Measurements from ENCODE around the gene CNOT2. TPM values are rescaled to one million over a fixed set of nuclear protein-coding genes. Genes with fewer than 3 reads are reported as not detected.

The CNOT2 gene
- total and polyA plus RNA-seq, 2 donors (not counting 3 experiments of a cell fraction or from before 2014, with no cell fraction given) = 52.2 to 79.7 TPM

- no peak overlapping the region for H3K9ac ChIP-seq (replicated peaks; ENCODE audit: extremely low read depth, insufficient read depth, low read length)
- CTCF ChIA-PET = interaction anchor here (1.0 to 1.7 kb wide), 3 partner anchors 10 to 587 kb away, joined by 3 to 8 read pairs (median 3); no protein-coding TSS in a partner anchor
- peak overlapping the region; percentile 44 for H3K4me2 ChIP-seq (ENCODE audit: insufficient read depth, low read length)
- FAIRE-seq (peak; percentile 84), DNase-seq (ENCODE audit: low read depth, low spot score) (peak; percentile 36)
- no peak for TF ChIP-seq POLR2A (IDR thresholded peaks at IDR 0.05; ENCODE audit: low read depth, low read length)
- TF ChIP-seq EZH2 (IDR thresholded peaks at IDR 0.05; ENCODE audit: borderline replicate concordance, low read depth, low read length, severe bottlenecking) = peak; percentile 50
- intact Hi-C loops (cut with micrococcal nuclease) (loop anchor here (2.0 to 10.0 kb wide), 5 partner anchors 124 to 466 kb away; partner anchors contain the start of gene CNOT2), dilution Hi-C loops (cut with MboI; ENCODE audit: extremely low pct_ligation_motif_present, low sequenced_read_pairs) (no loop called here)
- BruUV-seq (replicated peaks) = no TSS peak
- H3K9me3 ChIP-seq (replicated peaks; ENCODE audit: control insufficient read depth, insufficient read depth, low read length) = no peaks in the 10 kb centered on the region
- no peaks in the 10 kb centered on the region for H3K79me2 ChIP-seq (ENCODE audit: control insufficient read depth, insufficient read depth, low read length)
- POLR2A ChIA-PET = no interaction called here
- no peaks in the 10 kb centered on the region for H3K9me1 ChIP-seq (replicated peaks; ENCODE audit: control insufficient read depth, extremely low read depth, insufficient read depth, low read length)
- peaks cover 14% of the 10 kb centered on the region for H3K4me1 ChIP-seq (ENCODE audit: control insufficient read depth, extremely low read depth, insufficient read depth, low read length)
- peak overlapping the region; percentile 86 for H2AFZ ChIP-seq (ENCODE audit: low read depth, low read length)
- H3K36me3 ChIP-seq (ENCODE audit: control insufficient read depth in 2 of 2, extremely low read depth in 1 of 2, insufficient read depth in 2 of 2, low read length in 2 of 2) = no peaks in the 10 kb centered on the region
- no peak overlapping the region for H3K27ac ChIP-seq (ENCODE audit: insufficient read depth, low read depth, low read length)
- peaks cover 16 to 33% of the 10 kb centered on the region in 2 experiments for H3K27me3 ChIP-seq (ENCODE audit: control insufficient read depth in 2 of 2, insufficient read depth in 2 of 2, low read length in 2 of 2)
- H4K20me1 ChIP-seq (replicated peaks; ENCODE audit: control insufficient read depth, extremely low read depth, insufficient read depth, low read length) = no peaks in the 10 kb centered on the region
- H3K4me3 ChIP-seq (replicated peaks in 1 of 3; ENCODE audit: insufficient read depth in 1 of 3, low read depth in 1 of 3, low read length in 3 of 3) = peak overlapping the region; percentile 16 to 67 (median 56)
Observed at GRCh38 chr12:70366581-70367257, 123.5 kb downstream of the CNOT2 start.

GRCh38 chr12:70367258-70368141, 124.3 kb downstream of the CNOT2 start:
- Histone ChIP-seq H3K9ac (replicated peaks; ENCODE audit: extremely low read depth, insufficient read depth, low read length) (no peak overlapping the region), H4K20me1 (replicated peaks; ENCODE audit: control insufficient read depth, extremely low read depth, insufficient read depth, low read length) (no peaks in the 10 kb centered on the region), H3K4me1 (ENCODE audit: control insufficient read depth, extremely low read depth, insufficient read depth, low read length) (peaks cover 14% of the 10 kb centered on the region), H3K27me3 (ENCODE audit: control insufficient read depth in 2 of 2, insufficient read depth in 2 of 2, low read length in 2 of 2) (peaks cover 16 to 33% of the 10 kb centered on the region in 2 experiments), H3K9me3 (replicated peaks; ENCODE audit: control insufficient read depth, insufficient read depth, low read length) (no peaks in the 10 kb centered on the region), H3K4me2 (ENCODE audit: insufficient read depth, low read length) (peak overlapping the region; percentile 44), H3K9me1 (replicated peaks; ENCODE audit: control insufficient read depth, extremely low read depth, insufficient read depth, low read length) (no peaks in the 10 kb centered on the region), H3K79me2 (ENCODE audit: control insufficient read depth, insufficient read depth, low read length) (no peaks in the 10 kb centered on the region), H3K4me3 (replicated peaks in 1 of 3; ENCODE audit: insufficient read depth in 1 of 3, low read depth in 1 of 3, low read length in 3 of 3) (peak overlapping the region in 2 of 3 experiments; percentile 56 to 67), H3K27ac (ENCODE audit: insufficient read depth, low read depth, low read length) (no peak overlapping the region), H2AFZ (ENCODE audit: low read depth, low read length) (peak overlapping the region; percentile 86), H3K36me3 (ENCODE audit: control insufficient read depth in 2 of 2, extremely low read depth in 1 of 2, insufficient read depth in 2 of 2, low read length in 2 of 2) (no peaks in the 10 kb centered on the region)
- ChIA-PET POLR2A (interaction anchor here (0.6 to 1.0 kb wide), 2 partner anchors 19 to 627 kb away, joined by 4 to 12 read pairs; no protein-coding TSS in a partner anchor), CTCF (interaction anchor here (1.3 to 1.7 kb wide), 2 partner anchors 11 to 587 kb away, joined by 3 to 8 read pairs; no protein-coding TSS in a partner anchor)
- dilution Hi-C loops (cut with MboI; ENCODE audit: extremely low pct_ligation_motif_present, low sequenced_read_pairs) = no loop called here
- FAIRE-seq (peak; percentile 79), DNase-seq (ENCODE audit: low read depth, low spot score) (peak; percentile 20)
- no peak for TF ChIP-seq EZH2 (IDR thresholded peaks at IDR 0.05; ENCODE audit: borderline replicate concordance, low read depth, low read length, severe bottlenecking)
- TF ChIP-seq POLR2AphosphoS5 (IDR thresholded peaks at IDR 0.05; ENCODE audit: insufficient read depth, low read depth, low read length) = no peak
- BruUV-seq (replicated peaks) = no TSS peak
- intact Hi-C loops (cut with micrococcal nuclease) = loop anchor here (2.0 to 10.0 kb wide), 5 partner anchors 125 to 467 kb away; partner anchors contain the start of gene CNOT2

All from endothelial cell of umbilical vein (primary cell).